Heart left ventricle (tissue), 13 donors: Measurements from ENCODE around the gene SELENOM.
A peak's percentile ranks its signal among the peaks of the same experiment; 100 is the strongest.

Source experiments
- CTCF ChIP-seq, 12 donors: fragments of 200-600 bp; sonication (generic) in 4 of 12; IDR thresholded peaks; one replicate each; pipeline versions ENCODE4 v1.5.0 to v1.8.0; 2018 to 2022; ENCODE audit warnings: antibody characterized with exemption in 12 of 12, mild to moderate bottlenecking in 5 of 12
- POLR2A ChIP-seq, 2 donors: fragments of 450-650 bp; IDR thresholded peaks; one replicate each; pipeline ENCODE4 v1.6.1; 2017; ENCODE audit warnings: antibody characterized with exemption in 2 of 2, mild to moderate bottlenecking in 2 of 2, moderate library complexity in 2 of 2
- donor health status: ischemic (EF 13 %, LVEDD 7.1; RV severe dilation, severe dysfunction).
- donor health status: DM: no; HTN: yes; CAD: no.
- donor health status: DM: no; HTN: no; CAD: no.
- donor health status: ischemic (EF 25% LVEDD 6.9; RV normal size, moderate dysfunction).
- donor health status: ischemic (EF 25% LVEDD 5.7; RV mildly dilated, moderate dysfunction).
- donor health status: ischemic (EF 35%, LVEDD 5.7; RV mildly dilated, moderate dysfunction).
- donor health status: nonischemic (EF 11% LVEDD 7.7; RV severe dilation, severe dysfunction).
- donor health status: DM: yes; HTN: yes; CAD: no.
- donor health status: PGD.
- donor health status: ischemic (EF 29% LVEDD 5.4; RV normal size, mild dysfunction).
- donor health status: nonischemic (EF 23%, LVEDD 6.1; RV moderate dilation, normal function).

- peak in 3 of 12 donors; percentile 3 to 36 (median 4) for TF ChIP-seq CTCF (IDR thresholded peaks at IDR 0.05)
- TF ChIP-seq POLR2A (IDR thresholded peaks at IDR 0.05), result no peak
These were observed 488 bp upstream of the SELENOM start for GRCh38 chr22:31107894-31108218.
